ENCODE data around the gene CARS1. TPM values are rescaled to one million over a fixed set of nuclear protein-coding genes. Genes with fewer than 3 reads are reported as not detected.

Gene CARS1
- total and polyA plus RNA-seq, 2 of the 4 experiments (the other 2 are of a cell fraction), result 72.7 to 78.3 TPM

DNA sequence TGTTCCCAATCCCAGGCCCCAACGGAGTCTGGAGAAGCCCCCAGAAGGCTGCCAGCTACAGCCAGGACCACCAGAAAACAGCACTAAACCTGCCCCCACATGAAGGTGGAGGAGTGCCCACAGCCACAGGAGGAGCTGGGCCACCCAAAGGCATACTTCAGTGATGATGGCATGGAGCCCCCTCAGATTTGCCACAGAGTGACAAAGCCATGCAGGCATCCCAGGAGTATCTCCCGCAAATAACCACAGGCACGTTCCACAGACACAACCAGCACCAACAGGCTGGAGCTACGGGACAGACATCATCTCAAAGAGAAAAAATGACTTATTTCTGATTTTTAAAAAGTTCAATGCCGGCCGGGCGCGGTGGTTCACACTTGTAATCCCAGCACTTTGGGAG is 10.6 kb downstream of the CARS1 start:
- H4K8ac ChIP-seq (ENCODE audit: low read depth in 2 of 2, low read length in 2 of 2), result no peak overlapping the region
- no peaks in the 10 kb centered on the region for H3K27me3 ChIP-seq (ENCODE audit: control insufficient read depth, insufficient read depth, low read length)
- no peak overlapping the region for H3K14ac ChIP-seq (replicated peaks; ENCODE audit: low read depth, low read length)
- intact Hi-C loops (cut with micrococcal nuclease), result no loop called here
- H4K5ac ChIP-seq (ENCODE audit: low read depth, low read length), result no peak overlapping the region
- no peak overlapping the region for H4K91ac ChIP-seq (ENCODE audit: insufficient read depth, low read depth, low read length)
- no peak for TF ChIP-seq RFX5 (IDR thresholded peaks at IDR 0.05; ENCODE audit: low read depth, low read length)
- no peak for TF ChIP-seq MXI1 (IDR thresholded peaks at IDR 0.05; ENCODE audit: borderline replicate concordance, low read depth, low read length)
- no peak for TF ChIP-seq MAZ (IDR thresholded peaks at IDR 0.05; ENCODE audit: borderline replicate concordance, low read depth, low read length)
- no peak for TF ChIP-seq RCOR1 (IDR thresholded peaks at IDR 0.05; ENCODE audit: insufficient replicate concordance, low read length)
- TF ChIP-seq MAFK (IDR thresholded peaks at IDR 0.05; ENCODE audit: low read depth, low read length), result no peak
- TF ChIP-seq, protein P1, sequence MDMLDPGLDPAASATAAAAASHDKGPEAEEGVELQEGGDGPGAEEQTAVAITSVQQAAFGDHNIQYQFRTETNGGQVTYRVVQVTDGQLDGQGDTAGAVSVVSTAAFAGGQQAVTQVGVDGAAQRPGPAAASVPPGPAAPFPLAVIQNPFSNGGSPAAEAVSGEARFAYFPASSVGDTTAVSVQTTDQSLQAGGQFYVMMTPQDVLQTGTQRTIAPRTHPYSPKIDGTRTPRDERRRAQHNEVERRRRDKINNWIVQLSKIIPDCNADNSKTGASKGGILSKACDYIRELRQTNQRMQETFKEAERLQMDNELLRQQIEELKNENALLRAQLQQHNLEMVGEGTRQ (IDR thresholded peaks at IDR 0.05; ENCODE audit: low read depth, low read length), result no peak
- TF ChIP-seq SMC3 (IDR thresholded peaks at IDR 0.05; ENCODE audit: low read depth, low read length), result no peak
- no peak for TF ChIP-seq FOS (IDR thresholded peaks at IDR 0.05; ENCODE audit: low read depth, low read length)
- no peak for TF ChIP-seq CEBPB (IDR thresholded peaks at IDR 0.05; ENCODE audit: low read depth, low read length)
- TF ChIP-seq POLR2A (IDR thresholded peaks at IDR 0.05; ENCODE audit: low read depth, low read length), result no peak
- TF ChIP-seq RAD21 (IDR thresholded peaks at IDR 0.05; ENCODE audit: low read length), result no peak
- no peak for TF ChIP-seq CHD1 (IDR thresholded peaks at IDR 0.05; ENCODE audit: low read depth, low read length)
- no peak for TF ChIP-seq CTCF (conservative IDR thresholded peaks at IDR 0.05; ENCODE audit: low read depth, low read length)
- TF ChIP-seq, protein P2, sequence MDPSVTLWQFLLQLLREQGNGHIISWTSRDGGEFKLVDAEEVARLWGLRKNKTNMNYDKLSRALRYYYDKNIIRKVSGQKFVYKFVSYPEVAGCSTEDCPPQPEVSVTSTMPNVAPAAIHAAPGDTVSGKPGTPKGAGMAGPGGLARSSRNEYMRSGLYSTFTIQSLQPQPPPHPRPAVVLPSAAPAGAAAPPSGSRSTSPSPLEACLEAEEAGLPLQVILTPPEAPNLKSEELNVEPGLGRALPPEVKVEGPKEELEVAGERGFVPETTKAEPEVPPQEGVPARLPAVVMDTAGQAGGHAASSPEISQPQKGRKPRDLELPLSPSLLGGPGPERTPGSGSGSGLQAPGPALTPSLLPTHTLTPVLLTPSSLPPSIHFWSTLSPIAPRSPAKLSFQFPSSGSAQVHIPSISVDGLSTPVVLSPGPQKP (IDR thresholded peaks at IDR 0.05; ENCODE audit: borderline replicate concordance, low read depth, low read length), result no peak
- no peak for TF ChIP-seq NFE2L2 (IDR thresholded peaks at IDR 0.05; ENCODE audit: low read depth, low read length)
- TF ChIP-seq BHLHE40 (IDR thresholded peaks at IDR 0.05; ENCODE audit: low read depth, low read length), result no peak
- peaks cover 23% of the 10 kb centered on the region for H3K4me1 ChIP-seq (ENCODE audit: control insufficient read depth, insufficient read depth, low read length)
- H3K36me3 ChIP-seq (ENCODE audit: control insufficient read depth, insufficient read depth, low read length), result peaks cover 28% of the 10 kb centered on the region
- H3K9me1 ChIP-seq (ENCODE audit: insufficient read depth, low read length), result peaks cover 49% of the 10 kb centered on the region
- H2AK9ac ChIP-seq (replicated peaks; ENCODE audit: low read depth, low read length, poor library complexity), result no peak overlapping the region
- no peak overlapping the region for H3K27ac ChIP-seq (ENCODE audit: insufficient read depth, low read length)
- in situ Hi-C loops (cut with MboI; ENCODE audit: low sequenced_read_pairs), result no loop called here
- POLR2A ChIA-PET (ENCODE audit: unreplicated experiment), result no interaction called here
- H2AFZ ChIP-seq (replicated peaks; ENCODE audit: low read length, poor library complexity), result no peak overlapping the region
- H3K9ac ChIP-seq (ENCODE audit: low read depth, low read length), result no peak overlapping the region
- no peak overlapping the region for H3K18ac ChIP-seq (ENCODE audit: low read depth, low read length)
- WGBS, 2 experiments (ENCODE audit: extremely low coverage in 2 of 2, insufficient read length in 1 of 2), result 80% methylated on average over 1 of the region's 8 CpGs; no CpG with 5 or more reads in 1 of the 2 experiments
- dilution Hi-C loops (cut with HindIII; ENCODE audit: low sequenced_read_pairs, unreplicated experiment), result no loop called here
- CTCF ChIA-PET, result interaction anchor here (1.2 kb wide), 1 partner anchor 9 kb away, joined by 4 read pairs; no protein-coding TSS in a partner anchor
- no peak overlapping the region for H3K4ac ChIP-seq (ENCODE audit: low read depth, low read length)
- H2BK120ac ChIP-seq (ENCODE audit: low read depth, low read length), result no peak overlapping the region
- H2AK5ac ChIP-seq (ENCODE audit: low read depth, low read length), result no peak overlapping the region
- no peak for ATAC-seq (ENCODE audit: low read depth)
- no peak overlapping the region for H2BK5ac ChIP-seq (ENCODE audit: low read depth, low read length, poor library complexity, severe bottlenecking)
- H3K4me3 ChIP-seq (ENCODE audit: insufficient read depth, low read depth, low read length), result no peak overlapping the region
- no peak overlapping the region for H3K4me2 ChIP-seq (ENCODE audit: low read depth, low read length)
- no TSS peak for BruUV-seq (replicated peaks)
- no peaks in the 10 kb centered on the region for H3K9me3 ChIP-seq (ENCODE audit: control insufficient read depth, insufficient read depth, low read length)
- peaks cover 98% of the 10 kb centered on the region for H4K20me1 ChIP-seq (ENCODE audit: insufficient read depth, low read length)
- no peak overlapping the region for H2BK15ac ChIP-seq (ENCODE audit: low read depth, low read length)
- DNase-seq, result no peak
- H2BK20ac ChIP-seq (ENCODE audit: low read depth, low read length), result no peak overlapping the region
- H3K56ac ChIP-seq (ENCODE audit: extremely low read depth, insufficient read depth, low read length), result no peak overlapping the region
- H3K23ac ChIP-seq (ENCODE audit: low read depth, low read length), result no peak overlapping the region
- peaks cover 23 to 94% of the 10 kb centered on the region in 2 experiments; a peak in 3 of 4 replicates for H3K79me1 ChIP-seq (ENCODE audit: low read depth in 1 of 2, low read length in 2 of 2)

Data from IMR-90 (cell line).